ENCODE results near the gene GOLGA5. TPM values are rescaled to one million over a fixed set of nuclear protein-coding genes. Genes with fewer than 3 reads are reported as not detected.
"Not testable (repeated sequence)": the region's sequence is repeated elsewhere in the genome, so short reads cannot be mapped to it uniquely, and the experiment has no call there.

GOLGA5 gene
- total RNA-seq, 1 donor from 2014 or later, result 29.7 TPM

- no peak overlapping the region for H3K4me3 Mint-ChIP-seq (ENCODE audit: low read depth)
Measured at GRCh38 chr14:92770484-92770883, 23.6 kb upstream of the GOLGA5 start.

GRCh38 chr14:92774572-92774971 is 19.5 kb upstream of the GOLGA5 start:
- Mint-ChIP-seq H3K4me3 (ENCODE audit: low read depth) (no peak overlapping the region), H3K27me3 (peaks cover 5% of the 10 kb centered on the region), H3K9me3 (ENCODE audit: low read depth) (no peaks in the 10 kb centered on the region), H3K27ac (no peak overlapping the region), H3K4me1 (ENCODE audit: low read depth) (no peaks in the 10 kb centered on the region), H3K36me3 (ENCODE audit: insufficient read depth) (no peaks in the 10 kb centered on the region)
- no peak for TF ChIP-seq CTCF (IDR thresholded peaks at IDR 0.05; ENCODE audit: unreplicated experiment)
- no peak for DNase-seq (ENCODE audit: low spot score, unreplicated experiment)

More at GRCh38 chr14:92770484-92770883, 23.6 kb upstream of the GOLGA5 start:
- no peaks in the 10 kb centered on the region for H3K4me1 Mint-ChIP-seq (ENCODE audit: low read depth)
- no peaks in the 10 kb centered on the region for H3K9me3 Mint-ChIP-seq (ENCODE audit: low read depth)
- TF ChIP-seq CTCF (IDR thresholded peaks at IDR 0.05; ENCODE audit: unreplicated experiment), result no peak
- DNase-seq (ENCODE audit: low spot score, unreplicated experiment), result no peak
- H3K27me3 Mint-ChIP-seq, result peaks cover 6% of the 10 kb centered on the region
- no peak overlapping the region for H3K27ac Mint-ChIP-seq
- H3K36me3 Mint-ChIP-seq (ENCODE audit: insufficient read depth), result no peaks in the 10 kb centered on the region

- DNase-seq (ENCODE audit: low spot score, unreplicated experiment); H3K4me3 Mint-ChIP-seq (ENCODE audit: low read depth); H3K27me3 Mint-ChIP-seq; H3K36me3 Mint-ChIP-seq (ENCODE audit: insufficient read depth); H3K4me1 Mint-ChIP-seq (ENCODE audit: low read depth); H3K9me3 Mint-ChIP-seq (ENCODE audit: low read depth); H3K27ac Mint-ChIP-seq: not testable (repeated sequence)
Measured at GRCh38 chr14:92775292-92775691, 18.8 kb upstream of the GOLGA5 start.

GRCh38 chr14:92778868-92779565 is 15.1 kb upstream of the GOLGA5 start:
- H3K36me3 Mint-ChIP-seq (ENCODE audit: insufficient read depth); H3K4me1 Mint-ChIP-seq (ENCODE audit: low read depth); H3K9me3 Mint-ChIP-seq (ENCODE audit: low read depth); DNase-seq (ENCODE audit: low spot score, unreplicated experiment); H3K4me3 Mint-ChIP-seq (ENCODE audit: low read depth); H3K27me3 Mint-ChIP-seq; H3K27ac Mint-ChIP-seq: not testable (repeated sequence)

- no peak for TF ChIP-seq CTCF (IDR thresholded peaks at IDR 0.05; ENCODE audit: unreplicated experiment)
- H3K4me1 Mint-ChIP-seq (ENCODE audit: low read depth), result peaks cover 4% of the 10 kb centered on the region
- H3K27ac Mint-ChIP-seq, result no peak overlapping the region
- peaks cover 5% of the 10 kb centered on the region for H3K27me3 Mint-ChIP-seq
- H3K36me3 Mint-ChIP-seq (ENCODE audit: insufficient read depth), result no peaks in the 10 kb centered on the region
- H3K9me3 Mint-ChIP-seq (ENCODE audit: low read depth), result no peaks in the 10 kb centered on the region
- no peak for DNase-seq (ENCODE audit: low spot score, unreplicated experiment)
- no peak overlapping the region for H3K4me3 Mint-ChIP-seq (ENCODE audit: low read depth)
Measured at GRCh38 chr14:92780444-92781232, 13.5 kb upstream of the GOLGA5 start.

- H3K4me3 Mint-ChIP-seq (ENCODE audit: low read depth), result no peak overlapping the region
- peaks cover 2% of the 10 kb centered on the region for H3K9me3 Mint-ChIP-seq (ENCODE audit: low read depth)
- H3K27me3 Mint-ChIP-seq, result peaks cover 5% of the 10 kb centered on the region
- H3K27ac Mint-ChIP-seq, result no peak overlapping the region
- H3K36me3 Mint-ChIP-seq (ENCODE audit: insufficient read depth), result no peaks in the 10 kb centered on the region
- H3K4me1 Mint-ChIP-seq (ENCODE audit: low read depth), result peaks cover 4% of the 10 kb centered on the region
- no peak for DNase-seq (ENCODE audit: low spot score, unreplicated experiment)
- TF ChIP-seq CTCF (IDR thresholded peaks at IDR 0.05; ENCODE audit: unreplicated experiment), result no peak
Measured at GRCh38 chr14:92781350-92781749, 12.8 kb upstream of the GOLGA5 start.

Measured in progenitor cell of endocrine pancreas (in vitro differentiated cells).